NCI-H1930 (cell line): ENCODE results near the gene ZNF500.
"Not testable (repeated sequence)": the region's sequence is repeated elsewhere in the genome, so short reads cannot be mapped to it uniquely, and the experiment has no call there.

Experiments
- DNase-seq, 2 experiments: peaks; one replicate each; lab custom pipeline; 2025; lab: John Stamatoyannopoulos, UW

ZNF500 gene

GRCh38 chr16:4796982-4797804, 30.2 kb upstream of the ZNF500 start:
- no peak for DNase-seq

GRCh38 chr16:4795828-4796572, 29.0 kb upstream of the ZNF500 start:
- DNase-seq, result no peak

GRCh38 chr16:4795181-4795827, 28.3 kb upstream of the ZNF500 start, which contains the start of gene SMIM22:
TSS of gene SMIM22 (plus strand) at chr16:4795369. CDS start at chr16:4795735, 366 bp downstream.
- DNase-seq, result no peak

GRCh38 chr16:4792951-4793513, 26.1 kb upstream of the ZNF500 start:
- no peak for DNase-seq

- DNase-seq, result no peak
Observed at GRCh38 chr16:4790871-4791270, 23.9 kb upstream of the ZNF500 start.

- no peak for DNase-seq
Observed at GRCh38 chr16:4790261-4790660, 23.3 kb upstream of the ZNF500 start.

- DNase-seq, result no peak
Observed at GRCh38 chr16:4788910-4789309, 21.9 kb upstream of the ZNF500 start.

GRCh38 chr16:4788489-4788889, 21.5 kb upstream of the ZNF500 start:
- no peak for DNase-seq

- DNase-seq, result no peak
Observed at GRCh38 chr16:4787627-4788482, 20.9 kb upstream of the ZNF500 start, which contains the start of gene SEPTIN12. TSS of gene SEPTIN12 (minus strand) at chr16:4788345. CDS start at chr16:4787645, 700 bp downstream.

GRCh38 chr16:4787068-4787467, 20.1 kb upstream of the ZNF500 start:
- DNase-seq, result no peak

GRCh38 chr16:4785758-4786433, 18.9 kb upstream of the ZNF500 start:
- DNase-seq, result no peak

- DNase-seq, result not testable (repeated sequence)
Observed at GRCh38 chr16:4784444-4784987, 17.6 kb upstream of the ZNF500 start.

GRCh38 chr16:4783951-4784336, 17.0 kb upstream of the ZNF500 start:
- DNase-seq, result no peak

GRCh38 chr16:4783251-4783950, 16.4 kb upstream of the ZNF500 start:
- no peak for DNase-seq

- DNase-seq, result no peak
Observed at GRCh38 chr16:4780235-4780634, 13.3 kb upstream of the ZNF500 start.

GRCh38 chr16:4778050-4778392, 11.1 kb upstream of the ZNF500 start:
- no peak for DNase-seq

GRCh38 chr16:4777339-4778049, 10.5 kb upstream of the ZNF500 start:
- DNase-seq, result no peak

GRCh38 chr16:4776141-4776705, 9.3 kb upstream of the ZNF500 start:
- DNase-seq, result no peak

GRCh38 chr16:4775005-4775404, 8.0 kb upstream of the ZNF500 start:
- DNase-seq, result no peak
